GM12878 (cell line): Measurements from ENCODE around the gene CSK. TPM values are rescaled to one million over a fixed set of nuclear protein-coding genes. Genes with fewer than 3 reads are reported as not detected.

Source experiments
- ATAC-seq: fragments of 200-7000 bp; cut with Tn5 transposase; 3 replicates; pipeline ENCODE4 v1.9.1; 2020; ENCODE audit warnings: mild to moderate bottlenecking, moderate library complexity
- BruUV-seq: library from RNA; stranded (reverse); fragments of 400-500 nt; replicated peaks from 2 replicates; lab custom pipeline; 2021; lab: Mats Ljungman, UMichigan
- CTCF ChIA-PET: fragments of 300-600 bp; sonication (Branson Sonifier 250); formaldehyde crosslinking; extraction: SDS; loops from one replicate; lab custom pipeline; 2021; ENCODE audit warnings: inconsistent platforms; lab: Yijun Ruan, JAX
- POLR2A ChIA-PET: fragments of 350-600 bp; formaldehyde crosslinking; extraction: SDS; loops from one replicate; lab custom pipeline; 2021; ENCODE audit warnings: inconsistent platforms; lab: Charles Lee
- RAD21 ChIA-PET: fragments of 300-600 bp; sonication (Branson Sonifier 250); formaldehyde crosslinking; loops from one replicate; lab custom pipeline; 2023; ENCODE audit warnings: antibody characterized with exemption; ENCODE audit not compliant: unreplicated experiment; lab: Charles Lee
- SMC1A ChIA-PET: fragments of 300-600 bp; sonication (Branson Sonifier 250); formaldehyde crosslinking; loops from one replicate; lab custom pipeline; 2023; ENCODE audit not compliant: unreplicated experiment, uncharacterized antibody; lab: Charles Lee
- DNase-seq: peaks from one replicate; pipeline ENCODE4 v3.0.0-alpha.2; 2011; ENCODE audit warnings: low read depth, low spot score
- FAIRE-seq: peaks from 3 replicates; lab custom pipeline; 2011; peaks lifted over from hg19 to GRCh38; lab: Jason Lieb, UNC
- H2AFZ ChIP-seq: 2 replicates; pipeline ENCODE4 v1.6.0; 2011; ENCODE audit warnings: low read depth, low read length, control low read depth; ENCODE audit not compliant: control insufficient read depth
- H3K27ac ChIP-seq: 2 replicates; pipeline ENCODE4 v1.5.1; 2011; ENCODE audit warnings: control low read depth; ENCODE audit not compliant: control insufficient read depth, insufficient read depth
- H3K27me3 ChIP-seq, 2 experiments: replicated peaks in 1 of 2; 2 replicates each; pipeline versions ENCODE4 v1.6.0 to v1.6.1; 2011; ENCODE audit warnings: low read length in 1 of 2; ENCODE audit not compliant: control insufficient read depth in 2 of 2, insufficient read depth in 2 of 2
- H3K36me3 ChIP-seq, 2 experiments: 2 replicates each; pipeline ENCODE4 v1.5.1; 2011; ENCODE audit warnings: low read length in 1 of 2; ENCODE audit not compliant: control insufficient read depth in 2 of 2, insufficient read depth in 2 of 2
- H3K4me1 ChIP-seq: 2 replicates; pipeline ENCODE4 v1.6.1; 2011; ENCODE audit warnings: mild to moderate bottlenecking, low read length, moderate library complexity, mixed read lengths; ENCODE audit not compliant: control insufficient read depth, insufficient read depth
- H3K4me2 ChIP-seq: 2 replicates; pipeline ENCODE4 v1.6.0; 2011; ENCODE audit warnings: control low read depth; ENCODE audit not compliant: control insufficient read depth, insufficient read depth
- H3K4me3 ChIP-seq: fragments of 200-600 bp; sonication (generic); 2 replicates; pipeline ENCODE4 v1.5.1; 2016
- H3K79me2 ChIP-seq: 2 replicates; pipeline ENCODE4 v1.6.0; 2011; ENCODE audit warnings: low read length; ENCODE audit not compliant: control insufficient read depth, insufficient read depth
- H3K9ac ChIP-seq: 2 replicates; pipeline ENCODE4 v1.8.0; 2011; ENCODE audit warnings: low read length, control low read depth, mixed read lengths; ENCODE audit not compliant: control insufficient read depth, insufficient read depth
- H3K9me3 ChIP-seq: replicated peaks from 3 replicates; pipeline ENCODE4 v1.5.1; 2011; ENCODE audit warnings: mild to moderate bottlenecking, low read length; ENCODE audit not compliant: control insufficient read depth, insufficient read depth
- H4K20me1 ChIP-seq: 2 replicates; pipeline ENCODE4 v1.6.0; 2011; ENCODE audit not compliant: control insufficient read depth, insufficient read depth
- CHD1 ChIP-seq: IDR thresholded peaks from 2 replicates; pipeline ENCODE4 v1.6.1; 2012; ENCODE audit warnings: low read depth, low read length, improper control_type of control experiment
- FOXK2 ChIP-seq: fragments of 450-650 bp; IDR thresholded peaks from 2 replicates; pipeline ENCODE4 v1.6.1; 2017; ENCODE audit warnings: mild to moderate bottlenecking, moderate library complexity
- HCFC1 ChIP-seq: fragments of 150-350 bp; IDR thresholded peaks from 2 replicates; pipeline ENCODE4 v1.6.1; 2014; ENCODE audit warnings: low read length
- MXI1 ChIP-seq: fragments of 150-350 bp; IDR thresholded peaks from 2 replicates; pipeline ENCODE4 v1.6.1; 2011; ENCODE audit warnings: low read depth, mild to moderate bottlenecking, inconsistent platforms, low read length, improper control_type of control experiment
- NRF1 ChIP-seq: conservative IDR thresholded peaks from 2 replicates; pipeline ENCODE4 v1.6.1; 2011; ENCODE audit warnings: mild to moderate bottlenecking, low read depth, low read length, improper control_type of control experiment
- PKNOX1 ChIP-seq: fragments of 450-650 bp; IDR thresholded peaks from 2 replicates; pipeline ENCODE4 v1.6.1; 2016; ENCODE audit warnings: mild to moderate bottlenecking
- POLR2A ChIP-seq: IDR thresholded peaks from 2 replicates; pipeline ENCODE4 v1.6.1; 2011; ENCODE audit warnings: low read depth, mild to moderate bottlenecking, low read length
- SMC3 ChIP-seq: IDR thresholded peaks from 2 replicates; pipeline ENCODE4 v1.6.1; 2011; ENCODE audit warnings: low read length, improper control_type of control experiment, borderline replicate concordance
- TAF1 ChIP-seq: IDR thresholded peaks from 2 replicates; pipeline ENCODE4 v1.6.1; 2011; ENCODE audit warnings: mild to moderate bottlenecking, low read depth, low read length, borderline replicate concordance
- ZNF24 ChIP-seq: fragments of 450-650 bp; IDR thresholded peaks from 2 replicates; pipeline ENCODE4 v1.6.1; 2017; ENCODE audit warnings: antibody characterized with exemption, mild to moderate bottlenecking
- ZSCAN29 ChIP-seq: fragments of 450-650 bp; IDR thresholded peaks from 2 replicates; pipeline ENCODE4 v1.6.1; 2017; ENCODE audit warnings: mild to moderate bottlenecking, moderate library complexity
- WGBS: methylation state at CpG from one replicate; pipeline ENCODE4 v1.1.6; 2016; ENCODE audit warnings: low lambda C conversion rate; ENCODE audit not compliant: insufficient replicate concordance, insufficient coverage; ENCODE audit errors: missing lambda C conversion rate; 5-methylcytosine and 5-hydroxymethylcytosine counted together
- in situ Hi-C: fragments of 300-500 bp; cut with MboI; formaldehyde crosslinking; loops from 9 replicates; pipeline ENCODE4 v1.14.3; 2018; ENCODE audit warnings: mixed read lengths
- intact Hi-C: fragments of 100-400 bp; cut with micrococcal nuclease; formaldehyde crosslinking; loops from one replicate; pipeline ENCODE4 v1.14.2; 2022; ENCODE audit not compliant: unreplicated experiment
- polyA plus RNA-seq, 11 experiments: library from polyadenylated mRNA; depleted of rRNA in 4 of 11; unstranded in 6 of 11; stranded (reverse) in 5 of 11; fragments of >200 nt; fragmentation: Nextera tagmentation in 4 of 11; fragmentation: Illumina TruSeq in 1 of 11; extraction: Ambion mirVana in 4 of 11; extraction: Trizol in 1 of 11; gene quantifications; 1 replicate in 1 of 11; 2 replicates in 10 of 11; pipeline versions ENCODE4 v1.2.1 to v1.2.3, GENCODE V29; 2011 to 2016; ENCODE audit warnings: inconsistent platforms in 2 of 11, missing spikeins in 2 of 11, low read depth in 1 of 11
- total RNA-seq, 4 experiments: library from RNA; depleted of rRNA in 3 of 4; stranded (reverse); fragments of >200 nt in 3 of 4; fragmentation: Illumina TruSeq in 1 of 4; extraction: Trizol in 1 of 4; gene quantifications; 2 replicates each; pipeline versions ENCODE4 v1.2.1 to v1.2.3, GENCODE V29; 2013 to 2021
- TF ChIP-seq, protein P1 (sequence below): fragments of 450-650 bp; IDR thresholded peaks from 2 replicates; pipeline ENCODE4 v1.6.1; 2016; ENCODE audit warnings: mild to moderate bottlenecking
- TF ChIP-seq, protein P2 (sequence below): fragments of 450-650 bp; IDR thresholded peaks from 2 replicates; pipeline ENCODE4 v1.6.1; 2018; ENCODE audit warnings: borderline replicate concordance, mild to moderate bottlenecking; ENCODE audit not compliant: partially characterized antibody

CSK gene
- total and polyA plus RNA-seq, 10 of the 15 experiments (the other 5 are each of a cell fraction or from before 2014, with no cell fraction given): 3.4 to 327 (median 75.8) TPM

GRCh38 chr15:74809242-74809641 is 27.4 kb downstream of the CSK start:
- no peak overlapping the region for H3K4me2 ChIP-seq
- no peaks in the 10 kb centered on the region for H4K20me1 ChIP-seq
- ChIA-PET RAD21 (interaction anchor here (1.0 to 2.5 kb wide), 4 partner anchors 10 to 93 kb away, joined by 3 to 10 read pairs (median 5); no protein-coding TSS in a partner anchor), POLR2A (interaction anchor here (0.8 kb wide), 1 partner anchor 97 kb away, joined by 3 read pairs; the partner anchor contains the start of gene FAM219B), CTCF (interaction anchor here (0.7 to 3.7 kb wide), 10 partner anchors 9 to 141 kb away, joined by 3 to 21 read pairs (median 4); partner anchors contain the start of gene FAM219B), SMC1A (no interaction called here)
- H3K4me3 ChIP-seq: no peak overlapping the region
- FAIRE-seq (no peak), DNase-seq (no peak), ATAC-seq (no peak)
- TF ChIP-seq MXI1 (no peak), NRF1 (no peak), CHD1 (no peak), ZSCAN29 (no peak), POLR2A (no peak), ZNF24 (no peak), HCFC1 (no peak), FOXK2 (no peak), PKNOX1 (no peak), TAF1 (no peak), SMC3 (no peak)
- TF ChIP-seq, protein P1, sequence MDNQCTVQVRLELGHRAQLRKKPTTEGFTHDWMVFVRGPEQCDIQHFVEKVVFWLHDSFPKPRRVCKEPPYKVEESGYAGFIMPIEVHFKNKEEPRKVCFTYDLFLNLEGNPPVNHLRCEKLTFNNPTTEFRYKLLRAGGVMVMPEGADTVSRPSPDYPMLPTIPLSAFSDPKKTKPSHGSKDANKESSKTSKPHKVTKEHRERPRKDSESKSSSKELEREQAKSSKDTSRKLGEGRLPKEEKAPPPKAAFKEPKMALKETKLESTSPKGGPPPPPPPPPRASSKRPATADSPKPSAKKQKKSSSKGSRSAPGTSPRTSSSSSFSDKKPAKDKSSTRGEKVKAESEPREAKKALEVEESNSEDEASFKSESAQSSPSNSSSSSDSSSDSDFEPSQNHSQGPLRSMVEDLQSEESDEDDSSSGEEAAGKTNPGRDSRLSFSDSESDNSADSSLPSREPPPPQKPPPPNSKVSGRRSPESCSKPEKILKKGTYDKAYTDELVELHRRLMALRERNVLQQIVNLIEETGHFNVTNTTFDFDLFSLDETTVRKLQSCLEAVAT: no peak
- TF ChIP-seq, protein P2, sequence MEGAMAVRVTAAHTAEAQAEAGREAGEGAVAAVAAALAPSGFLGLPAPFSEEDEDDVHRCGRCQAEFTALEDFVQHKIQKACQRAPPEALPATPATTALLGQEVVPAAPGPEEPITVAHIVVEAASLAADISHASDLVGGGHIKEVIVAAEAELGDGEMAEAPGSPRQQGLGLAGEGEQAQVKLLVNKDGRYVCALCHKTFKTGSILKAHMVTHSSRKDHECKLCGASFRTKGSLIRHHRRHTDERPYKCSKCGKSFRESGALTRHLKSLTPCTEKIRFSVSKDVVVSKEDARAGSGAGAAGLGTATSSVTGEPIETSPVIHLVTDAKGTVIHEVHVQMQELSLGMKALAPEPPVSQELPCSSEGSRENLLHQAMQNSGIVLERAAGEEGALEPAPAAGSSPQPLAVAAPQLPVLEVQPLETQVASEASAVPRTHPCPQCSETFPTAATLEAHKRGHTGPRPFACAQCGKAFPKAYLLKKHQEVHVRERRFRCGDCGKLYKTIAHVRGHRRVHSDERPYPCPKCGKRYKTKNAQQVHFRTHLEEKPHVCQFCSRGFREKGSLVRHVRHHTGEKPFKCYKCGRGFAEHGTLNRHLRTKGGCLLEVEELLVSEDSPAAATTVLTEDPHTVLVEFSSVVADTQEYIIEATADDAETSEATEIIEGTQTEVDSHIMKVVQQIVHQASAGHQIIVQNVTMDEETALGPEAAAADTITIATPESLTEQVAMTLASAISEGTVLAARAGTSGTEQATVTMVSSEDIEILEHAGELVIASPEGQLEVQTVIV: no peak
- H3K9me3 ChIP-seq: no peaks in the 10 kb centered on the region
- H2AFZ ChIP-seq: no peak overlapping the region
- no peaks in the 10 kb centered on the region for H3K4me1 ChIP-seq
- no peaks in the 10 kb centered on the region for H3K27me3 ChIP-seq
- BruUV-seq: no TSS peak
- H3K9ac ChIP-seq: no peak overlapping the region
- peaks cover 1 to 4% of the 10 kb centered on the region in 2 experiments; a peak in 3 of 4 replicates for H3K36me3 ChIP-seq
- intact Hi-C loops: no loop called here
- in situ Hi-C loops: no loop called here
- WGBS: 58% methylated on average over 5 of the region's 5 CpGs
- no peak overlapping the region for H3K27ac ChIP-seq
- H3K79me2 ChIP-seq: no peaks in the 10 kb centered on the region
